HEK293 (cell line): Measurements from ENCODE around the gene HECTD2.

Experiments used
- ZNF404 ChIP-seq: fragments of 450-650 bp; formaldehyde crosslinking; IDR thresholded peaks from 2 replicates; pipeline ENCODE4 v1.5.1; 2017; ENCODE audit warnings: missing biosample characterization, missing genetic modification characterization
- ZNF677 ChIP-seq: fragments of 450-650 bp; IDR thresholded peaks from 2 replicates; pipeline ENCODE4 v1.5.0; 2018; ENCODE audit warnings: missing biosample characterization, mild to moderate bottlenecking, missing genetic modification characterization, moderate library complexity
- TF ChIP-seq, protein P1 (sequence below): fragments of 450-650 bp; formaldehyde crosslinking; IDR thresholded peaks from 2 replicates; pipeline ENCODE4 v1.5.1; 2016; ENCODE audit warnings: missing biosample characterization, missing genetic modification characterization

DNA sequence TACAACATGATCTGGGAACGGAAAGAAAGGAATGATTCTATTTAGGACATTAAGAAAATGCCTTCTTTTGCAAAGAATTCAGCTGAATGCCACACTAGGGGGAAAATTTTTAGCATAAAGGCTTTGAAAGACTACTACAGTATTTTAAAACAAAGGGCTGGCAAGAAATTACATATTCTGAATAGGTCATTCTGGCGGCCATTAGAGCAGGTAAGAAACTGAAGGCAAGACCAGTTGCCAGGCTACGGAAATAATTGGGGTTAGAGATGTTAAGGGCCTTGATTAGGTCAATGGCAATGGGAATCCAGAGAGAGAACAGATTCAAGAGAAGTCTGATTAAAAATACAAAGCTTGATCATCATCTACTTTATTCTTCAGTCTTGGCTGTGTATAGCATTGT is 3.8 kb upstream of the HECTD2 start:
- TF ChIP-seq ZNF677 (no peak), ZNF404 (tag by site-specific recombination) (no peak)
- TF ChIP-seq, protein P1, sequence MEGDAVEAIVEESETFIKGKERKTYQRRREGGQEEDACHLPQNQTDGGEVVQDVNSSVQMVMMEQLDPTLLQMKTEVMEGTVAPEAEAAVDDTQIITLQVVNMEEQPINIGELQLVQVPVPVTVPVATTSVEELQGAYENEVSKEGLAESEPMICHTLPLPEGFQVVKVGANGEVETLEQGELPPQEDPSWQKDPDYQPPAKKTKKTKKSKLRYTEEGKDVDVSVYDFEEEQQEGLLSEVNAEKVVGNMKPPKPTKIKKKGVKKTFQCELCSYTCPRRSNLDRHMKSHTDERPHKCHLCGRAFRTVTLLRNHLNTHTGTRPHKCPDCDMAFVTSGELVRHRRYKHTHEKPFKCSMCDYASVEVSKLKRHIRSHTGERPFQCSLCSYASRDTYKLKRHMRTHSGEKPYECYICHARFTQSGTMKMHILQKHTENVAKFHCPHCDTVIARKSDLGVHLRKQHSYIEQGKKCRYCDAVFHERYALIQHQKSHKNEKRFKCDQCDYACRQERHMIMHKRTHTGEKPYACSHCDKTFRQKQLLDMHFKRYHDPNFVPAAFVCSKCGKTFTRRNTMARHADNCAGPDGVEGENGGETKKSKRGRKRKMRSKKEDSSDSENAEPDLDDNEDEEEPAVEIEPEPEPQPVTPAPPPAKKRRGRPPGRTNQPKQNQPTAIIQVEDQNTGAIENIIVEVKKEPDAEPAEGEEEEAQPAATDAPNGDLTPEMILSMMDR (tag by site-specific recombination) = no peak
